GM18498 (cell line): ENCODE results near the gene SF3A1.

Source experiments
- ATAC-seq: cut with Tn5 transposase; IDR thresholded peaks from one replicate; pipeline ENCODE4 v1.9.1; 2021; ENCODE audit warnings: mild to moderate bottlenecking, moderate library complexity; ENCODE audit not compliant: unreplicated experiment

The SF3A1 gene

GRCh38 chr22:30386960-30387827 lies 30.5 kb upstream of the SF3A1 start, which contains the start of gene RNF215:
Gene RNF215 (minus strand): TSS chr22:30387411. CDS start chr22:30387313, 98 bp downstream.
- peak; percentile 74 for ATAC-seq

- ATAC-seq = no peak
These were observed 29.9 kb upstream of the SF3A1 start for GRCh38 chr22:30386608-30386959.

- ATAC-seq = no peak
These were observed 29.2 kb upstream of the SF3A1 start for GRCh38 chr22:30385942-30386341.

- no peak for ATAC-seq
These were observed 26.4 kb upstream of the SF3A1 start for GRCh38 chr22:30383061-30383460.

- no peak for ATAC-seq
These were observed 25.6 kb upstream of the SF3A1 start for GRCh38 chr22:30382340-30382739.

GRCh38 chr22:30381264-30381663 lies 24.6 kb upstream of the SF3A1 start:
- no peak for ATAC-seq

GRCh38 chr22:30380011-30380410 lies 23.3 kb upstream of the SF3A1 start:
- no peak for ATAC-seq

GRCh38 chr22:30375312-30375849 lies 18.7 kb upstream of the SF3A1 start:
- ATAC-seq = no peak

GRCh38 chr22:30373331-30374325 lies 16.9 kb upstream of the SF3A1 start:
- ATAC-seq = no peak

- no peak for ATAC-seq
These were observed 16.2 kb upstream of the SF3A1 start for GRCh38 chr22:30372915-30373314.

- ATAC-seq = no peak
These were observed 15.3 kb upstream of the SF3A1 start for GRCh38 chr22:30371981-30372380.

- no peak for ATAC-seq
These were observed 14.6 kb upstream of the SF3A1 start for GRCh38 chr22:30371321-30371720.

GRCh38 chr22:30370641-30371230 lies 14.0 kb upstream of the SF3A1 start:
- no peak for ATAC-seq

GRCh38 chr22:30368420-30368819 lies 11.7 kb upstream of the SF3A1 start:
- no peak for ATAC-seq

GRCh38 chr22:30365891-30366290 lies 9.2 kb upstream of the SF3A1 start:
- no peak for ATAC-seq

- no peak for ATAC-seq
These were observed 6.1 kb upstream of the SF3A1 start for GRCh38 chr22:30362651-30363281.

- no peak for ATAC-seq
These were observed 5.4 kb upstream of the SF3A1 start for GRCh38 chr22:30361916-30362650.

- no peak for ATAC-seq
These were observed 1.8 kb upstream of the SF3A1 start for GRCh38 chr22:30358541-30358940.

GRCh38 chr22:30357650-30358215 lies 1.0 kb upstream of the SF3A1 start:
- no peak for ATAC-seq

- ATAC-seq = no peak
These were observed 509 bp upstream of the SF3A1 start for GRCh38 chr22:30357236-30357570.
